Nephron (organoid): Measurements from ENCODE around the gene CCNQ.

Experiments used
- H3K27ac Mint-ChIP-seq, 3 experiments: 2 replicates each; pipeline ENCODE4 v1.8.0; 2020; ENCODE audit warnings: mixed read lengths in 3 of 3, mild to moderate bottlenecking in 2 of 3, moderate library complexity in 1 of 3
- H3K27me3 Mint-ChIP-seq: 2 replicates; pipeline ENCODE4 v1.8.0; 2021; ENCODE audit warnings: low read depth, mild to moderate bottlenecking, moderate library complexity, mixed read lengths
- H3K36me3 Mint-ChIP-seq: 2 replicates; pipeline ENCODE4 v1.8.0; 2020; ENCODE audit warnings: low read depth, mixed read lengths
- H3K4me1 Mint-ChIP-seq: 2 replicates; pipeline ENCODE4 v1.8.0; 2020; ENCODE audit warnings: mixed read lengths
- H3K4me3 Mint-ChIP-seq, 3 experiments: 2 replicates each; pipeline ENCODE4 v1.8.0; 2020; ENCODE audit warnings: mild to moderate bottlenecking in 3 of 3, mixed read lengths in 3 of 3, moderate library complexity in 2 of 3
- H3K9me3 Mint-ChIP-seq: 2 replicates; pipeline ENCODE4 v1.8.0; 2020; ENCODE audit warnings: mixed read lengths
- TF ChIP-seq, protein P1 (sequence below), 3 experiments: fragments of 200-600 bp; sonication (generic); IDR thresholded peaks; one replicate each; pipeline ENCODE4 v1.5.0; 2021; ENCODE audit warnings: antibody characterized with exemption in 3 of 3; ENCODE audit not compliant: unreplicated experiment in 3 of 3

Gene CCNQ

GRCh38 chrX:153644356-153645125, 45.6 kb upstream of the CCNQ start:
- peaks cover 3% of the 10 kb centered on the region for H3K4me1 Mint-ChIP-seq
- peaks cover 56% of the 10 kb centered on the region for H3K27me3 Mint-ChIP-seq
- H3K9me3 Mint-ChIP-seq: peaks cover 5% of the 10 kb centered on the region
- TF ChIP-seq, protein P1, sequence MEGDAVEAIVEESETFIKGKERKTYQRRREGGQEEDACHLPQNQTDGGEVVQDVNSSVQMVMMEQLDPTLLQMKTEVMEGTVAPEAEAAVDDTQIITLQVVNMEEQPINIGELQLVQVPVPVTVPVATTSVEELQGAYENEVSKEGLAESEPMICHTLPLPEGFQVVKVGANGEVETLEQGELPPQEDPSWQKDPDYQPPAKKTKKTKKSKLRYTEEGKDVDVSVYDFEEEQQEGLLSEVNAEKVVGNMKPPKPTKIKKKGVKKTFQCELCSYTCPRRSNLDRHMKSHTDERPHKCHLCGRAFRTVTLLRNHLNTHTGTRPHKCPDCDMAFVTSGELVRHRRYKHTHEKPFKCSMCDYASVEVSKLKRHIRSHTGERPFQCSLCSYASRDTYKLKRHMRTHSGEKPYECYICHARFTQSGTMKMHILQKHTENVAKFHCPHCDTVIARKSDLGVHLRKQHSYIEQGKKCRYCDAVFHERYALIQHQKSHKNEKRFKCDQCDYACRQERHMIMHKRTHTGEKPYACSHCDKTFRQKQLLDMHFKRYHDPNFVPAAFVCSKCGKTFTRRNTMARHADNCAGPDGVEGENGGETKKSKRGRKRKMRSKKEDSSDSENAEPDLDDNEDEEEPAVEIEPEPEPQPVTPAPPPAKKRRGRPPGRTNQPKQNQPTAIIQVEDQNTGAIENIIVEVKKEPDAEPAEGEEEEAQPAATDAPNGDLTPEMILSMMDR (IDR thresholded peaks at IDR 0.05; ENCODE audit: unreplicated experiment in 3 of 3): peak in 1 of 3 experiments; percentile 13
- no peaks in the 10 kb centered on the region for H3K36me3 Mint-ChIP-seq
- H3K27ac Mint-ChIP-seq: peak overlapping the region in 1 of 3 experiments; percentile 19
- H3K4me3 Mint-ChIP-seq: peak overlapping the region; percentile 50 to 75 (median 62)

- TF ChIP-seq, protein P1 (IDR thresholded peaks at IDR 0.05; ENCODE audit: unreplicated experiment in 3 of 3): peak in 1 of 3 experiments; percentile 24
- Mint-ChIP-seq H3K27ac (peak overlapping the region in 1 of 3 experiments; percentile 50), H3K9me3 (peaks cover 5% of the 10 kb centered on the region), H3K36me3 (no peaks in the 10 kb centered on the region), H3K4me3 (peak overlapping the region; percentile 60 to 77 (median 71)), H3K4me1 (peaks cover 7% of the 10 kb centered on the region), H3K27me3 (peaks cover 53% of the 10 kb centered on the region)
Observed at GRCh38 chrX:153643431-153644351, 44.8 kb upstream of the CCNQ start.

DNA sequence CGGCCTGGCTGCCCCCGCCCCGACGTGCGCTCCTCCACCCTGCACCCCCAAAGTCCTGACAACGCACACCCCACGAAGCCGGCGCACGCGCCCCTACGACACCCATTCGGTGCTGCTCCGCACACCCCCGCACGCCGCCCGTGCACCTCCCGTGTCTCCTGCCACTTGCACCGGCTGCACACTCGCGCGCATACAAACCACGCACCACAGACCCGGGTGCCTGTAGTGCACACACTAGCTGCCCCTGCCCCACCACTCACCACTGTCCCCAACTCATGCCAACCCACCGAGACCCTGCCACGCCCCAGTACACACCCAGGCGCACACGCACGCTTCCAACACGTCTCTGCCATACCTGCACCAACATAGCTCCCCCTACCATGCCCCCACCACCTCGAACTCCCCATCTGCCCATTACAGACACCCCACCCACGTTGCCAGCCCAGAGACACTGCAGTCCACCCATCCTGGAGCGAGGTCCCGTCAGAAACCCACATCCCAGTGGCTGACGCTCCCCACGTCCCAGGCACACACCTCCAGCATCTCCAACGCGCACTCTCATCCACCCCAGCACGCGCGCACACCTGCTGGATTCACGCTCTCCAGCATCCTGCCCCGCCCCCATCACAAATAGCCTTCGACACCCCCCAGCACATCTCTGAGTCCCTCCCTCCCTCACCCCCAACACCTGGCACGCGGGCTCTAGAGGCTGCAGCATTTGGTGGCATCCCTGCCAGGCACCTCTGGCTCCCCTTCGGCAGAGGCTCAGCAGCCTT, 43.9 kb upstream of the CCNQ start:
- H3K27me3 Mint-ChIP-seq: peaks cover 48% of the 10 kb centered on the region
- peaks cover 5% of the 10 kb centered on the region for H3K9me3 Mint-ChIP-seq
- peaks cover 10% of the 10 kb centered on the region for H3K4me1 Mint-ChIP-seq
- peak overlapping the region; percentile 66 to 77 (median 75) for H3K4me3 Mint-ChIP-seq
- H3K27ac Mint-ChIP-seq: peak overlapping the region in 1 of 3 experiments; percentile 56
- TF ChIP-seq, protein P1 (IDR thresholded peaks at IDR 0.05; ENCODE audit: unreplicated experiment in 3 of 3): no peak
- no peaks in the 10 kb centered on the region for H3K36me3 Mint-ChIP-seq

- Mint-ChIP-seq H3K36me3 (no peaks in the 10 kb centered on the region), H3K27me3 (peaks cover 44% of the 10 kb centered on the region), H3K4me3 (no peak overlapping the region), H3K27ac (no peak overlapping the region), H3K4me1 (peaks cover 13% of the 10 kb centered on the region), H3K9me3 (peaks cover 5% of the 10 kb centered on the region)
- TF ChIP-seq, protein P1 (IDR thresholded peaks at IDR 0.05; ENCODE audit: unreplicated experiment in 3 of 3): no peak
Observed at GRCh38 chrX:153642051-153642654, 43.2 kb upstream of the CCNQ start.

- no peaks in the 10 kb centered on the region for H3K36me3 Mint-ChIP-seq
- peaks cover 5% of the 10 kb centered on the region for H3K9me3 Mint-ChIP-seq
- peaks cover 44% of the 10 kb centered on the region for H3K27me3 Mint-ChIP-seq
- no peak overlapping the region for H3K27ac Mint-ChIP-seq
- peaks cover 13% of the 10 kb centered on the region for H3K4me1 Mint-ChIP-seq
- TF ChIP-seq, protein P1 (IDR thresholded peaks at IDR 0.05; ENCODE audit: unreplicated experiment in 3 of 3): no peak
- H3K4me3 Mint-ChIP-seq: peak overlapping the region; percentile 10 to 59 (median 43)
Observed at GRCh38 chrX:153641627-153642026, 42.7 kb upstream of the CCNQ start.
